SJSA1 (cell line): ENCODE data around the gene ODAD3. TPM values are rescaled to one million over a fixed set of nuclear protein-coding genes. Genes with fewer than 3 reads are reported as not detected.
"Not testable (repeated sequence)": the region's sequence is repeated elsewhere in the genome, so short reads cannot be mapped to it uniquely, and the experiment has no call there.

Experiments
- DNase-seq, 2 experiments: peaks; one replicate each; pipeline ENCODE4 v3.0.0-alpha.2; 2015 to 2020; ENCODE audit warnings: low spot score in 2 of 2, low read depth in 1 of 2
- H3K27ac ChIP-seq: fragments of 250-450 bp; sonication (Bioruptor Pico); 2 replicates; pipeline ENCODE4 v1.5.1; 2020; ENCODE audit warnings: mild to moderate bottlenecking, moderate library complexity
- H3K27me3 ChIP-seq: fragments of 250-450 bp; sonication (Bioruptor Pico); replicated peaks from 2 replicates; pipeline ENCODE4 v1.5.1; 2020; ENCODE audit warnings: mild to moderate bottlenecking, moderate library complexity
- H3K36me3 ChIP-seq: fragments of 250-450 bp; sonication (Bioruptor Pico); 2 replicates; pipeline ENCODE4 v1.5.1; 2020; ENCODE audit warnings: mild to moderate bottlenecking
- H3K4me1 ChIP-seq: fragments of 250-450 bp; sonication (Bioruptor Pico); replicated peaks from 2 replicates; pipeline ENCODE4 v1.6.1; 2021; ENCODE audit warnings: mild to moderate bottlenecking
- H3K4me3 ChIP-seq: fragments of 250-450 bp; sonication (Bioruptor Pico); 2 replicates; pipeline ENCODE4 v1.5.1; 2020; ENCODE audit warnings: mild to moderate bottlenecking
- H3K9me3 ChIP-seq: fragments of 250-450 bp; sonication (Bioruptor Pico); replicated peaks from 2 replicates; pipeline ENCODE4 v1.5.1; 2020; ENCODE audit warnings: mild to moderate bottlenecking
- total RNA-seq: library from RNA; depleted of rRNA; stranded (reverse); fragments of >200 nt; shearing (Covaris generic); gene quantifications from 2 replicates; pipeline ENCODE4 v1.2.3, GENCODE V29; 2014

Gene ODAD3
- total RNA-seq, 1 experiment from 2014 or later = 0.24 TPM

DNA sequence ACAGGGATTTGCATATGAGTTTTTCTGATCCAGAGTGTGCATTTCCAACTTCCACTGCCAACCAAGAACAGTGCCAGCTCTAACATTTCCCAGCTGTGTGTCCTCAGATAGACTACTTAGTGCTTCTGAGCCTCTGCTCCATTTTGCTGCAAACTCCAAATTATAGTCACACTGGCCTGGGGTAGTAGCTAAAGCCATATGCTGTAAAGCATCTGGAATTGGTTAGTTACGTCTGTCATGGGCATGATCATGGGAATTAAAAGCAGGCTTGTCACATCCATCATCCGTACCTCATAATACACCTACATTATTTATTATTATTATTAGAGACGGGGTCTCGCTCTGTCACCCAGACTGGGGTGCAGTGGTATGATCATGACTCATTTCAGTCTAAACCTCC is 38.8 kb upstream of the ODAD3 start:
- Histone ChIP-seq H3K27me3 (peaks cover 4% of the 10 kb centered on the region; the same call in 1 of the 2 replicates), H3K4me3 (no peak overlapping the region), H3K9me3 (no peaks in the 10 kb centered on the region), H3K4me1 (no peaks in the 10 kb centered on the region), H3K27ac (no peak overlapping the region), H3K36me3 (no peaks in the 10 kb centered on the region)
- no peak for DNase-seq

DNA sequence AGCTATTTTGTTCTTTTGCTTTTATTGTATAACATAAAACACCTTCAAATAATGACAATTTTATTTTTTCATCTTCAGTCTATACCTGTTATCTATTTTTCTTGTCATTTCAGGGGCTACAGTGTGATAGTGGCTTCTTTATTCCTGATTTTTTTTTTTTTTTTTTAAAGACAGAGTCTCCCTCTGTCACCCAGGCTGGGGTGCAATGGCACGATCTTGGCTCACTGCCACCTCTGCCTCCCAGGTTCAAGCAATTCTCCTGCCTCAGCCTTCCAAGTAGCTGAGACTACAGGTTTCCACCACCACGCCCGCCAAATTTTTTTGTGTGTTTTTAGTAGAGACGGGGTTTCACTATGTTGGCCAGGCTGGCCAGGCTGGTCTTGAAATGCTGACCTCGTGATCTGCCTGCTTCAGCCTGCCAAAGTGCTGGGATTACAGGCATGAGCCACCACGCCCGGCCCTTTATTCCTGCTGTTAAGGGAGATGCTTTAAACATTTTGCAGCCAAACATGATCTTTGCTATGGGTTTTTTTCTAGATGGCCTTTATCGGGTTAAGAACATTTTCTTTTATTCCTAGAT is 33.4 kb upstream of the ODAD3 start:
- not testable (repeated sequence) for H3K4me3 ChIP-seq, H3K9me3 ChIP-seq

DNA sequence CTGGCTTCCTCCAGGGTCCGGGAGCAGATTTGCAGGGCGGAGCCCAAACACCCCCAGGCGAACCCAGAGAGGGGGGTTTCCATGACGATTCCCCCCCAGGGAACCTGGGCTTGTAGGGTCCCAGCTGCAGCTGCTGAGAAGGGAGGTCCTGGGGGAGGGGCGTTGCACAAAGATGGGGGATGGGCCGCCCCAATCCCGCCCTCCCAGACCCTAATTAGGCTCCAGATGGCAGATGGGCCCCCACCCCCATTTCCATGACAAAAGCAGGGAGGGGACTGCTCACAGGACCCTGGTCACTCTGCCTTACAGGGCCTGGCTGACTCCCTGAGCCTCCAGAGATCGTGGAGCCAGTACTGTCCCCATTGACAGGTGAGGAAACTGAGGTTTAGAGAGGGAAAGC is 30.7 kb upstream of the ODAD3 start:
- Histone ChIP-seq H3K9me3 (no peaks in the 10 kb centered on the region), H3K27me3 (no peaks in the 10 kb centered on the region), H3K36me3 (no peaks in the 10 kb centered on the region), H3K4me3 (no peak overlapping the region), H3K4me1 (no peaks in the 10 kb centered on the region), H3K27ac (no peak overlapping the region)
- no peak for DNase-seq

More for the DNA sequence above, 33.4 kb upstream of the ODAD3 start:
- DNase-seq, H3K27me3 ChIP-seq, H3K4me1 ChIP-seq, H3K36me3 ChIP-seq, H3K27ac ChIP-seq: not testable (repeated sequence)

DNA sequence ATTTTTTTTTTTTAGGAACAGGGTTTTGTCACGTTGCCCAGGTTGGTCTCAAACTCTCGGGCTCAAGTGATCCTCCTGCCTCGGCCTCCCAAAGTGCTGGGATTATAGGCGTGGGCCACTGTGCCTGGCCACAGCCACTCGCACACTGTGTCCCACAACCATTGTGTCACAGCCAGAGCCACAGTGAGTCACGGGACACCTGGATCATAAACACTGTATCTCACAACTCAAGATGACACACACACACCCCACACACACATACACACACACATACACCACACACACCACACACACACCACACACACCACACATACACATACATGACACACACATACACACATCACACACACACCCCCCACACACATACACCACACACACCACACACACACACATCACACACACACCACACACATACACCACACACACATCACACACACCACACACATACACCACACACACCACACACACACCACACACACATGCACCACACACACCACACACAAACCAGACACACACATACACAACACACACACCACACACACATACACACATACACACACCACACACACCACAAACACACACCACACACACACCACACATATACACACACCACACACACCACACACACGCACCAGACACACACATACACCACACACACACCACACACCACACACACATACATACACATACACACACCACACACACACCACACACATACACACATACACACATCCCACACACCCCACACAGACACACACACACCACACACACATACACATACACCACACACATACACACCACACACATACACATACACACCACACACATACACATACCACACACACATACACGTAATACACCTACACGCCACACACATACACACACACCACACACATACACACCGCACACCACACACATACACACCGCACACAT is 29.7 kb upstream of the ODAD3 start:
- Histone ChIP-seq H3K36me3 (no peaks in the 10 kb centered on the region), H3K27ac (no peak overlapping the region), H3K4me1 (no peaks in the 10 kb centered on the region), H3K4me3 (no peak overlapping the region), H3K9me3 (no peaks in the 10 kb centered on the region), H3K27me3 (no peaks in the 10 kb centered on the region)
- no peak for DNase-seq

DNA sequence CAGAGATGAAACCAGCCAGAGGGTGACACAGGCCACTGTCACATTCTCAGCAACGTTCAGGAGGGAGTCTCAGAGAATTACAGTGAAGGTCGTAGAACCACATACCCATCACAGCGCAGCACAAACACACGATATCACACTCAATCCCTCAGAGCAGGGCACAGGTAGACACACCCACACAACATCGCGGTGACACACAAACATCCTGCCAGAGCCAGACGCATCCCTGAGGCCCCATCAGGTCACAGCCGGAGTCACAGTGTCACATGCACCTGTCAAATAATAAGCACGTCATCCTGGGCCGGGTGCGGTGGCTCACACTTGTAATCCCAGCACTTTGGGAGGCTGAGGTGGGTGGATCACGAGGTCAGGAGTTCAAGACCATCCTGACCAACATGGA is 28.5 kb upstream of the ODAD3 start:
- no peak for DNase-seq
- no peaks in the 10 kb centered on the region for H3K36me3 ChIP-seq
- H3K9me3 ChIP-seq = no peaks in the 10 kb centered on the region
- no peak overlapping the region for H3K27ac ChIP-seq
- no peaks in the 10 kb centered on the region for H3K4me1 ChIP-seq
- H3K4me3 ChIP-seq = no peak overlapping the region
- no peaks in the 10 kb centered on the region for H3K27me3 ChIP-seq

DNA sequence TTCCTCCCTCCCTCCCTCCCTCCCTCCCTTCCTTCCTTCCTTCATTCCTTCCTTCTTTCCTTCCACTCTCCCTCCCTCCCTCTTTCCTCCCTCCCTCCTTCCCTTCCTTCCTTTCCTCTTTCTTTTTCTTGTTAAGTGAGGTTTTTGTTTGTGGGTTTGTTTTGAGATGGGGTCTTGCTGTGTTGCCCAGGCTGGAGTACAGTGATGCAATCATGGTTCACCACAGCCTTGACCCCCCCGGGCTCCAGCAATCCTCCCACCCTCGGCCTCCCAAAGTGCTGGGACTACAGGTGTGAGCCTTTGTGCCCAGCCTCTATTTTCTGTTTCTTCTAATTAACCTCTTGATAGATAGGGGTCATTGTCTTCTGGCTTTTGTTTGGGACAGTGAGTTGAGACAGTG is 26.5 kb upstream of the ODAD3 start:
- DNase-seq = no peak
- Histone ChIP-seq H3K27me3 (no peaks in the 10 kb centered on the region), H3K4me1 (no peaks in the 10 kb centered on the region), H3K4me3 (no peak overlapping the region), H3K36me3 (no peaks in the 10 kb centered on the region), H3K9me3 (no peaks in the 10 kb centered on the region), H3K27ac (no peak overlapping the region)

DNA sequence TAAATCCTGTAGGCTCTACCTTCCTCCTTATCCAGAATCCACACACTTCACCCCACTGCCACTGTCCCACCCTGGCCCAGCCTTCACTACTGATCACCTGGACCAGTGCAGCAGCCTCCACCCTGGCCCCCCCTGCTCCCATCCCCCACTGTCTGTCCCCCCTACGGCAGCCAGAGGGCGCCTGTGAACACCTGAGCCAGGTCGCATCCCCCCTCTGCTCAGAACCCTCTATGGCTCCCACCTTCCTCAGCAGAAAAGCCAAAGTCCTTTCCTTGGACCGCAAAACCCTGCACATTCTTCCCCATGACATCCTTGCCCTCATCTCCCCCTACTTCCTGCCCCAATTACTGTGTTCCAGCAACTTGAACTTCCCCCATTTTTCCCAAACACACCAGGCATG is 25.3 kb upstream of the ODAD3 start:
- Histone ChIP-seq H3K36me3 (no peaks in the 10 kb centered on the region), H3K4me1 (no peaks in the 10 kb centered on the region), H3K4me3 (no peak overlapping the region), H3K27me3 (no peaks in the 10 kb centered on the region), H3K27ac (no peak overlapping the region), H3K9me3 (no peaks in the 10 kb centered on the region)
- no peak for DNase-seq

DNA sequence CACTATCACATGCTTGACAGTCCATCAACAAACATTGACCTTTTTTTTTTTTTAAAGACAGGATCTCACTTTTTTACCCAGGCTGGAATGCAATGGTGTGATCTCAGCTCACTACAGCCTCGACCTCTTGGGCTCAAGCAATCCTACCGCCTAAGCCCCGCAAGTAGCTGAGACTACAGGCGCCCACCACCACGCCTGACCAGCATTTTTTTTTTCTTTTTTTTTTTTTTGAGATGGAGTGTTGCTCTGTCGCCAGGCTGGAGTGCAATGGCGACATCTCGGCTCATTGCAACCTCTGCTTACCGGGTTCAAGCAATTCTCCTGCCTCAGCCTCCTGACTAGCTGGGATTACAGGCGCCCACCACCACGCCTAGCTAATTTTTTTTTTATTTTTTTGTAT is 24.0 kb upstream of the ODAD3 start:
- H3K4me1 ChIP-seq, H3K4me3 ChIP-seq, H3K27me3 ChIP-seq, H3K27ac ChIP-seq, H3K36me3 ChIP-seq, DNase-seq, H3K9me3 ChIP-seq: not testable (repeated sequence)

DNA sequence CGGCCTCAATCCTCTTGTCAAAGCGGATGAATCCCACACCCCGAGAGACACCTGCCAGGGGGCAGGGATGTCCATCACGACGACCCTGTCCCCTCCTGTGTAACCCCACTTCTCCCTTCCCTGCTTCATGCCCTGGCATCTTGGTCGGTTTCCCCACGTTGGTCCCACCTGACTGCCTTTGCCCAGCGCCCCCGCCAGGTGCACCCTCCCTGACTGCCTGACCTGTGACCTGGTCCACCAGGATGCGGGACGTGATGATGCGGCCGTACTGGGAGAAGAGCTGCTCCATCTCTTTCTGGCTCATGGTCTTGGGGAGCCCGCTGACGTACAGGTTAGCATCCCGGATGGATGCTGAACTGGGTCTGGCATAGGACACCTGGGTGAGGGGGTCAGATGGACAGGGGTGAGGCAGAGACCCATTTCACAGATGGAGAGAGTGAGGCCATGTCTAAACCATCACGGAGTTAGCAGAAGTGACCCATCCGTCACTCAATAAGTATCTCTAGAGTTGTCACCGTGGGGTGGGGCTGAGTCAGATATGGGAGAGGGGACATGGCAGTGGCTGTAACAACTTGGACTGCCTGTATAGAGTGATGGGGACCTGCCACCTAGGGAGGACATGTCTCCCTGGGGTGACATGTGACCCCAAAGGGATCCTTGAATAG is 23.4 kb upstream of the ODAD3 start:
- H3K27ac ChIP-seq = no peak overlapping the region

DNA sequence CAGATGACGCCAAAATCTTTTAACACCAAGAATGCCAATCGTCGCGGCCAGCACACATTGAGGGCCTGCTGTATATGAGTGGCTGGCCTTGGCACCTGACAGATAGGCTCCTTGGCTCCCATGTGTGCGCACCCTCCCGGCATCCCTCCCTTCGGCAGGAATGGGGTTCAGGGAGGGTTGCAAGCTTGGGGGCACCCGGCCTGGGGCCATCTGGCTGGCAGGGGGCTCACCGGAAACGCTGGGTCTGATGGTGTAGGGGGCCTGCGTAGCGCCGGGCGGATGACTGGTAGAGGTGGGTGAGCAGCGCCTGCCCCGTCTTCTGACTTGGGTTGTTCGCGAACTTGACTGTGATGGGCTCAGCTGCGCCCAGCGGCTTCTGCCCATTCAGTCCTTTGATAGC is 22.9 kb upstream of the ODAD3 start:
- DNase-seq = no peak
- Histone ChIP-seq H3K9me3 (no peaks in the 10 kb centered on the region), H3K27me3 (no peaks in the 10 kb centered on the region), H3K4me3 (no peak overlapping the region), H3K27ac (no peak overlapping the region), H3K4me1 (no peaks in the 10 kb centered on the region), H3K36me3 (no peaks in the 10 kb centered on the region)

More for the DNA sequence above, 23.4 kb upstream of the ODAD3 start:
- Histone ChIP-seq H3K9me3 (no peaks in the 10 kb centered on the region), H3K4me3 (no peak overlapping the region), H3K4me1 (no peaks in the 10 kb centered on the region), H3K36me3 (no peaks in the 10 kb centered on the region), H3K27me3 (no peaks in the 10 kb centered on the region)
- no peak for DNase-seq

DNA sequence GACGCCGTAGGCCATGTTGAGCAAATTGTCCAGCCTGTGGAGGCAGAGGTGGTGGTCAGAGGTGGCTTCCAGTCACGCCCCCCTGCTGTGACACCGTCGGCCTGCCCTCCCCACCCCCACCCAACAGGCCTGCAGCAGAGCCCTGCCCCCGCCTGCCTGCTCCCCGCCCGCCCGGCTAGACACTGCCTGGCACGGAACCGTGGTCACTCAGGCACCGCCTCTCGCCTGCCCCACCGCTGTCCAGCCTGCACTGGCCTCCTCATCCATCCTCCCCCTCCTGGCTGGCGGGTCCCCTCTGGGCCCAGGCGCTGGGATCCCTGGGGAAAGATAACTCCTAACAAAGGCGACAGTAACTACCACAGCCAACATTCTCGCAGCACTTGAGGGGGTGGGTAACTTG is 22.2 kb upstream of the ODAD3 start:
- no peaks in the 10 kb centered on the region for H3K27me3 ChIP-seq
- DNase-seq = no peak
- H3K36me3 ChIP-seq = no peaks in the 10 kb centered on the region
- H3K4me3 ChIP-seq = no peak overlapping the region
- no peak overlapping the region for H3K27ac ChIP-seq
- no peaks in the 10 kb centered on the region for H3K9me3 ChIP-seq
- H3K4me1 ChIP-seq = no peaks in the 10 kb centered on the region

DNA sequence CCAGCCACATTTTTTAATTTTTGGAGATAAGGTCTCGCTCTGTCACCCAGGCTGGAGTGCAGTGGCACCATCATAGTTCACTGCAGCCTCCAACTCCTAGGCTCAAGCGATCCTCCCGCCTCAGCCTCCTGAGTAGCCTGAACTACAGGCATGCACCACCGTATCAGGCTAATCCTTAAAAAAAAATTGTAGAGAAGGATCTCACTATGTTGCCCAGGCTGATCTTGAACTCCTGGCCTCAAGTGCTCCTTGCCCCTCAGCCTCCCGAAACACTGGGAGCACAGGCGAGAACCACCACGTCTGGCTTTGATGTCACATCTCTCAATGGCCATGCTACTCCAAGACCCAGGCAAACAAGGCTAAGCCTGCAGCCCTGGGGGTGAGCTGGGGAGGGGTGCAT is 21.7 kb upstream of the ODAD3 start:
- DNase-seq = no peak
- H3K9me3 ChIP-seq = no peaks in the 10 kb centered on the region

DNA sequence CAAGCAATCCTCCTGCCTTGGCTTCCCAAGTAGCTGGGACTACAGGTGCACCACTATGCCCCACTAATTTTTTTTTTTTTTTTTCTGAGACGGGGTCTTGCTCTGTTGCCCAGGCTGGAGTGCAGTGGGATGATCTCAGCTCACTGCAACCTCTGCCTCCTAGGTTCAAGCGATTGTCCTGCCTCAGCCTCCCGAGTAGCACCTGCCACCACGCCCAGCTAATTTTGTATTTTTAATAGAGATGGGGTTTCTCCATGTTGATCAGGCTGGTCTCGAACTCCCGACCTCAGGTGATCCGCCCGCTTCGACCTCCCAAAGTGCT is 20.3 kb upstream of the ODAD3 start:
- not testable (repeated sequence) for H3K4me1 ChIP-seq

More for the DNA sequence above, 21.7 kb upstream of the ODAD3 start:
- no peaks in the 10 kb centered on the region for H3K4me1 ChIP-seq
- no peak overlapping the region for H3K27ac ChIP-seq
- H3K4me3 ChIP-seq = no peak overlapping the region
- no peaks in the 10 kb centered on the region for H3K27me3 ChIP-seq
- H3K36me3 ChIP-seq = no peaks in the 10 kb centered on the region

More for the DNA sequence above, 20.3 kb upstream of the ODAD3 start:
- not testable (repeated sequence) for DNase-seq, H3K27ac ChIP-seq, H3K9me3 ChIP-seq, H3K4me3 ChIP-seq, H3K36me3 ChIP-seq, H3K27me3 ChIP-seq
